ENCODE data around the gene TSC22D1.
"Not testable (repeated sequence)": the region's sequence is repeated elsewhere in the genome, so short reads cannot be mapped to it uniquely, and the experiment has no call there.

Gene TSC22D1

GRCh38 chr13:44465318-44465717 is 110.8 kb downstream of the TSC22D1 start:
- intact Hi-C loops (cut with DNase I) = no loop called here
- DNase-seq = peak in 1 of 42 donors; percentile 29

GRCh38 chr13:44464471-44464870 is 111.7 kb downstream of the TSC22D1 start:
- intact Hi-C loops (cut with DNase I) = no loop called here
- DNase-seq = no peak

GRCh38 chr13:44463759-44464158 is 112.4 kb downstream of the TSC22D1 start:
- intact Hi-C loops (cut with DNase I) = no loop called here
- no peak for DNase-seq

GRCh38 chr13:44459674-44460073 is 116.5 kb downstream of the TSC22D1 start:
- DNase-seq = no peak

GRCh38 chr13:44458313-44458975 is 117.7 kb downstream of the TSC22D1 start:
- DNase-seq = peak in 2 of 42 donors; percentile 48 to 54
- intact Hi-C loops (cut with DNase I) = no loop called here

More at GRCh38 chr13:44459674-44460073, 116.5 kb downstream of the TSC22D1 start:
- intact Hi-C loops (cut with DNase I) = no loop called here

- intact Hi-C loops (cut with DNase I); DNase-seq: not testable (repeated sequence)
These were observed 119.9 kb downstream of the TSC22D1 start for GRCh38 chr13:44456212-44456611.

GRCh38 chr13:44455769-44456168 is 120.4 kb downstream of the TSC22D1 start:
- intact Hi-C loops (cut with DNase I) = no loop called here
- DNase-seq = no peak

GRCh38 chr13:44453881-44454280 is 122.2 kb downstream of the TSC22D1 start:
- DNase-seq = no peak
- intact Hi-C loops (cut with DNase I) = no loop called here

GRCh38 chr13:44453069-44453468 is 123.1 kb downstream of the TSC22D1 start:
- intact Hi-C loops (cut with DNase I) = no loop called here
- DNase-seq = no peak

GRCh38 chr13:44452418-44452817 is 123.7 kb downstream of the TSC22D1 start:
- DNase-seq = no peak

GRCh38 chr13:44451651-44452050 is 124.5 kb downstream of the TSC22D1 start:
- intact Hi-C loops (cut with DNase I) = no loop called here
- no peak for DNase-seq

More at GRCh38 chr13:44452418-44452817, 123.7 kb downstream of the TSC22D1 start:
- intact Hi-C loops (cut with DNase I) = no loop called here

GRCh38 chr13:44451126-44451525 is 125.0 kb downstream of the TSC22D1 start:
- DNase-seq = peak in 33 of 42 donors; percentile 29 to 83 (median 54)
- intact Hi-C loops (cut with DNase I) = no loop called here

- intact Hi-C loops (cut with DNase I) = no loop called here
- no peak for DNase-seq
These were observed 125.9 kb downstream of the TSC22D1 start for GRCh38 chr13:44449999-44450821.

- no peak for DNase-seq
- intact Hi-C loops (cut with DNase I) = no loop called here
These were observed 127.3 kb downstream of the TSC22D1 start for GRCh38 chr13:44448875-44449274.

GRCh38 chr13:44448373-44448772 is 127.8 kb downstream of the TSC22D1 start:
- intact Hi-C loops (cut with DNase I) = no loop called here
- DNase-seq = no peak

GRCh38 chr13:44447783-44448321 is 128.3 kb downstream of the TSC22D1 start:
- intact Hi-C loops (cut with DNase I) = no loop called here
- DNase-seq = no peak

GRCh38 chr13:44440046-44440608 is 136.0 kb downstream of the TSC22D1 start:
- DNase-seq = no peak
- intact Hi-C loops (cut with DNase I) = no loop called here

GRCh38 chr13:44439452-44440024 is 136.6 kb downstream of the TSC22D1 start:
- no peak for DNase-seq
- intact Hi-C loops (cut with DNase I) = loop anchor here (5.0 to 10.0 kb wide), 4 partner anchors 195 to 532 kb away; no protein-coding TSS in a partner anchor

GRCh38 chr13:44438234-44438579 is 137.9 kb downstream of the TSC22D1 start:
- intact Hi-C loops (cut with DNase I) = loop anchor here (5.0 to 10.0 kb wide), 4 partner anchors 193 to 531 kb away; no protein-coding TSS in a partner anchor
- DNase-seq = no peak
